ENCODE data around the gene MIF4GD. TPM values are rescaled to one million over a fixed set of nuclear protein-coding genes. Genes with fewer than 3 reads are reported as not detected.

Gene MIF4GD
- total and polyA plus RNA-seq, 9 of the 15 experiments (the other 6 are each of a cell fraction or from before 2014, with no cell fraction given) = 11.8 to 63.8 (median 28.1) TPM

DNA sequence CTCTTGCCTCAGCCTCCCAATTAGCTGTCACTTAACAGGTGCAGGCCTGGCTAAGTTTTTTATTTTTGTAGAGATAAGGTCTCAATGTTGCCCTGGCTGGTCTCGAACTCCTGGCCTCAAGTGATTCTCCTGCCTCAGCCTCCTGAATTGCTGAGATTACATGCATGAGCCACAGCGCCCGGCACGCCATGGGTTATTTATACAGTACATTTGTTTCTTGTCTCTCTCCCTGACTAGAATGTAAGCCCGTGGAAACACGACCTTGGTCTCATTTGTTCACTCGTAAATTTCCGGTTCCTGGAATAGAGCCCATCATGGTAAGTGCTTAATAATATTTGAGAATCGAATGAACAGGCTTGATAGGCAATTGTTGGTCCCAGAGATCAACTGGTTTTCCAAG, 16.2 kb upstream of the MIF4GD start:
- H3K4me1 ChIP-seq (replicated peaks in 1 of 2; ENCODE audit: control insufficient read depth in 2 of 2, insufficient read depth in 2 of 2, low read length in 2 of 2) = peaks cover 2 to 16% of the 10 kb centered on the region in 2 experiments; a peak in 2 of 5 replicates
- in situ Hi-C loops (cut with MboI) = no loop called here
- H3K36me3 ChIP-seq (ENCODE audit: control insufficient read depth, insufficient read depth, low read length) = peaks cover 42% of the 10 kb centered on the region
- no peaks in the 10 kb centered on the region for H3K9me1 ChIP-seq (ENCODE audit: control insufficient read depth, insufficient read depth, low read length)
- WGBS (ENCODE audit: insufficient coverage, low coverage, missing lambda C conversion rate) = 84% methylated on average over 9 of the region's 9 CpGs
- H4K20me1 ChIP-seq (replicated peaks; ENCODE audit: control insufficient read depth, insufficient read depth, low read length) = no peaks in the 10 kb centered on the region
- POLR2A ChIA-PET = interaction anchor here (0.7 to 5.8 kb wide), 4 partner anchors 10 to 119 kb away, joined by 3 to 43 read pairs (median 4); partner anchors contain the start of genes GRB2 and MIF4GD
- no peak overlapping the region for H3K4me3 ChIP-seq
- peaks cover 34% of the 10 kb centered on the region for H3K79me2 ChIP-seq (ENCODE audit: control insufficient read depth, insufficient read depth, low read length)
- no peak for TF ChIP-seq ZNF12 (CRISPR knock-in tag; IDR thresholded peaks at IDR 0.05)
- TF ChIP-seq MTA1 (IDR thresholded peaks at IDR 0.05; ENCODE audit: borderline replicate concordance) = no peak
- no peak for TF ChIP-seq JUND (IDR thresholded peaks at IDR 0.05; ENCODE audit: borderline replicate concordance, low read depth, low read length)
- TF ChIP-seq JUND (tag; IDR thresholded peaks at IDR 0.05; ENCODE audit: borderline replicate concordance, low read depth, low read length) = no peak
- TF ChIP-seq ZNF324 (CRISPR knock-in tag; IDR thresholded peaks at IDR 0.05) = no peak
- TF ChIP-seq SIN3A (IDR thresholded peaks at IDR 0.05; ENCODE audit: borderline replicate concordance in 2 of 2, control insufficient read depth in 1 of 2, low read depth in 2 of 2, low read length in 2 of 2) = no peak
- TF ChIP-seq, protein P1, sequence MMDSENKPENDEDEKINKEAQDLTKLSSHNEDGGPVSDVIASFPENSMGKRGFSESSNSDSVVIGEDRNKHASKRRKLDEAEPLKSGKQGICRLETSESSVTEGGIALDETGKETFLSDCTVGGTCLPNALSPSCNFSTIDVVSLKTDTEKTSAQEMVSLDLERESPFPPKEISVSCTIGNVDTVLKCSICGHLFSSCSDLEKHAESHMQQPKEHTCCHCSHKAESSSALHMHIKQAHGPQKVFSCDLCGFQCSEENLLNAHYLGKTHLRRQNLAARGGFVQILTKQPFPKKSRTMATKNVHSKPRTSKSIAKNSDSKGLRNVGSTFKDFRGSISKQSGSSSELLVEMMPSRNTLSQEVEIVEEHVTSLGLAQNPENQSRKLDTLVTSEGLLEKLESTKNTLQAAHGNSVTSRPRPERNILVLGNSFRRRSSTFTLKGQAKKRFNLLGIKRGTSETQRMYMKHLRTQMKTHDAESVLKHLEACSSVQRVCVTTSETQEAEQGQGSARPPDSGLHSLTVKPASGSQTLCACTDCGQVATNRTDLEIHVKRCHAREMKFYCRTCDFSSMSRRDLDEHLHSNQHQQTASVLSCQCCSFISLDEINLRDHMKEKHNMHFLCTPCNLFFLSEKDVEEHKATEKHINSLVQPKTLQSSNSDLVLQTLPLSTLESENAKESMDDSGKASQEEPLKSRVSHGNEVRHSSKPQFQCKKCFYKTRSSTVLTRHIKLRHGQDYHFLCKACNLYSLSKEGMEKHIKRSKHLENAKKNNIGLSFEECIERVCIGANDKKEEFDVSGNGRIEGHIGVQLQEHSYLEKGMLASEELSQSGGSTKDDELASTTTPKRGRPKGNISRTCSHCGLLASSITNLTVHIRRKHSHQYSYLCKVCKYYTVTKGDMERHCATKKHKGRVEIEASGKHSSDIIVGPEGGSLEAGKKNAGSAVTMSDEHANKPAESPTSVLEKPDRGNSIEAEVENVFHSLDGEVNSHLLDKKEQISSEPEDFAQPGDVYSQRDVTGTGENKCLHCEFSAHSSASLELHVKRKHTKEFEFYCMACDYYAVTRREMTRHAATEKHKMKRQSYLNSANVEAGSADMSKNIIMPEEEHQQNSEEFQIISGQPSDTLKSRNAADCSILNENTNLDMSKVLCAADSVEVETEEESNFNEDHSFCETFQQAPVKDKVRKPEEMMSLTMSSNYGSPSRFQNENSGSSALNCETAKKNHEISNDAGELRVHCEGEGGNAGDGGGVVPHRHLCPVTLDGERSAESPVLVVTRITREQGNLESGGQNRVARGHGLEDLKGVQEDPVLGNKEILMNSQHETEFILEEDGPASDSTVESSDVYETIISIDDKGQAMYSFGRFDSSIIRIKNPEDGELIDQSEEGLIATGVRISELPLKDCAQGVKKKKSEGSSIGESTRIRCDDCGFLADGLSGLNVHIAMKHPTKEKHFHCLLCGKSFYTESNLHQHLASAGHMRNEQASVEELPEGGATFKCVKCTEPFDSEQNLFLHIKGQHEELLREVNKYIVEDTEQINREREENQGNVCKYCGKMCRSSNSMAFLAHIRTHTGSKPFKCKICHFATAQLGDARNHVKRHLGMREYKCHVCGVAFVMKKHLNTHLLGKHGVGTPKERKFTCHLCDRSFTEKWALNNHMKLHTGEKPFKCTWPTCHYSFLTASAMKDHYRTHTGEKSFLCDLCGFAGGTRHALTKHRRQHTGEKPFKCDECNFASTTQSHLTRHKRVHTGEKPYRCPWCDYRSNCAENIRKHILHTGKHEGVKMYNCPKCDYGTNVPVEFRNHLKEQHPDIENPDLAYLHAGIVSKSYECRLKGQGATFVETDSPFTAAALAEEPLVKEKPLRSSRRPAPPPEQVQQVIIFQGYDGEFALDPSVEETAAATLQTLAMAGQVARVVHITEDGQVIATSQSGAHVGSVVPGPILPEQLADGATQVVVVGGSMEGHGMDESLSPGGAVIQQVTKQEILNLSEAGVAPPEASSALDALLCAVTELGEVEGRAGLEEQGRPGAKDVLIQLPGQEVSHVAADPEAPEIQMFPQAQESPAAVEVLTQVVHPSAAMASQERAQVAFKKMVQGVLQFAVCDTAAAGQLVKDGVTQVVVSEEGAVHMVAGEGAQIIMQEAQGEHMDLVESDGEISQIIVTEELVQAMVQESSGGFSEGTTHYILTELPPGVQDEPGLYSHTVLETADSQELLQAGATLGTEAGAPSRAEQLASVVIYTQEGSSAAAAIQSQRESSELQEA (IDR thresholded peaks at IDR 0.05; ENCODE audit: low read depth) = no peak
- no peak for TF ChIP-seq GATAD2B (IDR thresholded peaks at IDR 0.05; ENCODE audit: borderline replicate concordance)
- no peak for TF ChIP-seq FOXJ3 (CRISPR knock-in tag; IDR thresholded peaks at IDR 0.05)
- TF ChIP-seq RBM25 (IDR thresholded peaks at IDR 0.05; ENCODE audit: low read depth, low read length, severe bottlenecking) = no peak
- TF ChIP-seq, protein P2, sequence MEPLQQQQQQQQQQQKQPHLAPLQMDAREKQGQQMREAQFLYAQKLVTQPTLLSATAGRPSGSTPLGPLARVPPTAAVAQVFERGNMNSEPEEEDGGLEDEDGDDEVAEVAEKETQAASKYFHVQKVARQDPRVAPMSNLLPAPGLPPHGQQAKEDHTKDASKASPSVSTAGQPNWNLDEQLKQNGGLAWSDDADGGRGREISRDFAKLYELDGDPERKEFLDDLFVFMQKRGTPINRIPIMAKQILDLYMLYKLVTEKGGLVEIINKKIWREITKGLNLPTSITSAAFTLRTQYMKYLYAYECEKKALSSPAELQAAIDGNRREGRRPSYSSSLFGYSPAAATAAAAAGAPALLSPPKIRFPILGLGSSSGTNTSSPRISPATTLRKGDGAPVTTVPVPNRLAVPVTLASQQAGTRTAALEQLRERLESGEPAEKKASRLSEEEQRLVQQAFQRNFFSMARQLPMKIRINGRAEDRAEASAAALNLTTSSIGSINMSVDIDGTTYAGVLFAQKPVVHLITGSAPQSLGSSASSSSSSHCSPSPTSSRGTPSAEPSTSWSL (CRISPR knock-in tag; IDR thresholded peaks at IDR 0.05; ENCODE audit: borderline replicate concordance) = no peak
- no peak for TF ChIP-seq DDX20 (tag; IDR thresholded peaks at IDR 0.05; ENCODE audit: low read depth)
- no peak for TF ChIP-seq ZNF780A (CRISPR knock-in tag; IDR thresholded peaks at IDR 0.05)
- H3K27ac ChIP-seq (ENCODE audit: extremely low read depth, low read depth, low read length) = no peak overlapping the region
- no peaks in the 10 kb centered on the region for H3K9me3 ChIP-seq (replicated peaks; ENCODE audit: control insufficient read depth, insufficient read depth, low read depth, low read length)
- no peaks in the 10 kb centered on the region for H3K27me3 ChIP-seq (ENCODE audit: control insufficient read depth in 2 of 2, insufficient read depth in 2 of 2, low read length in 2 of 2)
- FAIRE-seq (no peak), DNase-seq (ENCODE audit: extremely low read depth in 1 of 4, low spot score in 3 of 4) (no peak), ATAC-seq (no peak)
- intact Hi-C loops (cut with micrococcal nuclease) = loop anchor here (10.0 kb wide), 1 partner anchor 238 kb away; the partner anchor contains the start of gene LLGL2
- no TSS peak for BruUV-seq (replicated peaks)
- H3K9ac ChIP-seq (ENCODE audit: insufficient read depth in 1 of 2, low read depth in 2 of 2, low read length in 2 of 2) = no peak overlapping the region
- no peak overlapping the region for H2AFZ ChIP-seq (ENCODE audit: low read depth, low read length)
- peak overlapping the region; percentile 8; the same call in 1 of the 2 replicates for H3K4me2 ChIP-seq (ENCODE audit: insufficient read depth, low read length)
- CTCF ChIA-PET (ENCODE audit: low intra/inter-chr PET ratio) = no interaction called here

Measured in K562 (cell line).